Hepatic stellate cell (primary cell): ENCODE data around the gene DGKD.

Experiments
- DNase-seq: peaks from one replicate; pipeline ENCODE4 v3.0.0; 2011; ENCODE audit warnings: low spot score

Gene DGKD

DNA sequence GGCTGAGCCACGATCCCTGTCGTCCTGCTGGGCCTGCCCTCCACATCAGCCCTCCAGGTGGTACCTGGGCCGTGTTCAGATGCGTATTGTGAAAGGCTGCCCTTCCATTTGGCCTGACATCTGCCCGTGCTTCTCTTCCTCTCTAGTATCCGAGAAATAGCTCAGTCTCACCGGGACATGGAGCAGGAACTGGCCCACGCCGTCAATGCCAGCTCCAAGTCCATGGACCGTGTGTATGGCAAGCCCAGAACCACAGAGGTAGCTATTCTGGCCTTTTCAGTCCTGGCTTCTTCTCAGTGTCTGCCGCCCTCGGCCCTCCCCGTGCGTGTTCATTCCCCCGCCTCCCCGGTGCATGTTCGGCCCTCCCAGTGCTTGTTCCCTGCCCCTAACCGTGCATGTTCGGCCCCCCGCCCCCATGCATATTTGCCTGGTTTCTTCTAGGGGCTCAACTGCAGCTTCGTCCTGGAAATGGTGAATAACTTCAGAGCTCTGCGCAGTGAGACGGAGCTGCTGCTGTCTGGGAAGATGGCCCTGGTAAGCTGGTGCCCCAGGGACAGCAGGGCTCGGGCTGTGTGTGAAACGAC, 108.0 kb downstream of the DGKD start:
- no peak for DNase-seq

DNA sequence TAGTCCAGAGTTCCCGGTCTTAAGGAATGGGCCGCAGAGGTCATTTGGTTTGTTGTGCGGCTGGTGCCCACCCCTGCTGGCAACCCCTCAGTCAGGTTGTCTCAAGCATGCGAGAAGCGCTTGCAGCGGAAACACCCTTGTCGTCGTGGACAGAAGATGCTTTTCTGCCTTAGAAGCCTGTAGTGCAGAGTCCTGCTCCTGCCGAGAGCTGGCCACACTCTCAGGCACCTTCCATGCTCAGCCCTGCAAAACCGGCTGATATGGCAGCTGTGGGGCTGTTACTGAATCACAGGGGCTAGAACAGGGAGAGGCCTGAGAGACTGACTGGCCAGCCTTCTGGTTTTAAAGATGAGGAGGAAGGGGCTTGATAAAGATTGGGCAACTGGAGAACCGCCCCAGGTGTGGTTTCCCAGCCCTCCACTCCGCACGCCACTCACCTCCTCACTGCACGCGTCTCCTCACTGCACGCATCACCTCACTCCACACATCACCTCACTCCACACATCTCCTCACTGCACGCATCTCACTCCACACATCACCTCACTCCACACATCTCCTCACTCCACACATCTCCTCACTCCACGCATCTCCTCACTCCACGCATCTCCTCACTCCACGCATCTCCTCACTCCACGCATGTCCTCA, 108.7 kb downstream of the DGKD start:
- DNase-seq, result no peak

DNA sequence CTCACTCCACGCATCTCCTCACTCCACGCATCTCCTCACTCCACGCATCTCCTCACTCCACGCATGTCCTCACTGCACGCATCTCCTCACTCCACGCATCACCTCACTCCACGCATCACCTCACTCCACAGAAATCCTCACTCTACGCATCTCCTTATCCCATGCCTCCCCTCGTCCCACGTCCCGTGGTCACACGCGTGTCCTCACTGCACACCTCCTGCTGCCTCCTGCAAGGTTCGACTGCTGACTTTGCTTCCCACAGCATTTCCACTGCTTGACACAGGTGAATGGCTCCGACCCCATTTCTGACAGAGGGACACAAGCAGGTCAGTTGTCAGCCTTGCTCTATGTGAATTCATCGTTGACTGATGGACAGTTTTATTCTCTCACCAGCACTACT, 109.3 kb downstream of the DGKD start:
- no peak for DNase-seq

DNA sequence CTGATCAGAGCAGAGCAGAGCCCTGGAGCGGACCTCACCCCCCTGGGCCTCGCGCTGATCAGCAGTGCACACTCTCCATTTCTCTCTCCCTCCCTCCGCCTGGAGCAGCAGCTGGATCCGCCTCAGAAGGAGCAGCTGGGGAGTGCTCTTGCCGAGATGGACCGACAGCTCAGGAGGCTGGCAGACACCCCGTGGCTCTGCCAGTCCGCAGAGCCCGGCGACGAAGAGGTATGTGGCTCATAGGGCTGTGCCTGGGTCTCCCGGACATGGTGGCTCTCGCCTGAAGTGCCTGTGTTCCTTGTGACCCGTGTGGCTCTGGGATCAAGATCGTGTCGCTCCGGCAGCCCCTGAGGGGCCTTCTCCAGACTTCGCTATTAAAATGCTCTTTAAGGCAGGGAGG, 109.8 kb downstream of the DGKD start:
- DNase-seq, result no peak

DNA sequence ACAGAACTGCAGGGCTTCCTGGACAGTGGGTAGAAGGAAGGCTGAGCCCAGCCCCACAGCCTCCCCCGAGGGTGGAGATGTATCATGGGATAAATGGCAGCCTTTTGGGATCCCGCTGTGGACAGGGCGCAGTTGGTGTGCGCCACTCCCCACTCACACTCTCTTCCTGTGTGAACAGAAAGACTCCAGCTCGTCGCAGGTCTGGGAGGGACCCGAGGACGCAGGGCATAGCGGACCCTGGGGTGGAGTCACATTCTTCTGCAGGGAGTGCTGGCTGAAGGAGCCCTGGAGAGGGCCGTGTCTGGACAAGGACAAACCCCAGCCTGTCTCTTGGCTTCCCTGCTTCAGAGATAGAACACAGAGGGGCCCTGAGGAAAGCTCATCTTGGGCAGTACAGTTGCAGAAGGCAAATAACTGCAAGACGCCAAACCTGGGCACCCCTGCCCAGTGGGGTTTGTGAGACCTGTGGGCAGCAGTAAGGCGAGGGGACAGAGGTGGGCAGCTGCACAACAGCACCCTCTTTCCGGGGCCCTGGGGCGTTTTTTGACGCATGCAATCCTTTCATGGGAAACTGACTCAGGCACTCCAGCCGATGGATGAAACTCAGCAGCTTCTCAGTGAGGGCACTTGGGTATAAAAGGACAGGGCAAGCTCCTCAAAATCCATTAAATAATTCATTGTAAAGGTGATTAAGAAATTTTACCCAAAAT, 110.4 kb downstream of the DGKD start:
- no peak for DNase-seq

DNA sequence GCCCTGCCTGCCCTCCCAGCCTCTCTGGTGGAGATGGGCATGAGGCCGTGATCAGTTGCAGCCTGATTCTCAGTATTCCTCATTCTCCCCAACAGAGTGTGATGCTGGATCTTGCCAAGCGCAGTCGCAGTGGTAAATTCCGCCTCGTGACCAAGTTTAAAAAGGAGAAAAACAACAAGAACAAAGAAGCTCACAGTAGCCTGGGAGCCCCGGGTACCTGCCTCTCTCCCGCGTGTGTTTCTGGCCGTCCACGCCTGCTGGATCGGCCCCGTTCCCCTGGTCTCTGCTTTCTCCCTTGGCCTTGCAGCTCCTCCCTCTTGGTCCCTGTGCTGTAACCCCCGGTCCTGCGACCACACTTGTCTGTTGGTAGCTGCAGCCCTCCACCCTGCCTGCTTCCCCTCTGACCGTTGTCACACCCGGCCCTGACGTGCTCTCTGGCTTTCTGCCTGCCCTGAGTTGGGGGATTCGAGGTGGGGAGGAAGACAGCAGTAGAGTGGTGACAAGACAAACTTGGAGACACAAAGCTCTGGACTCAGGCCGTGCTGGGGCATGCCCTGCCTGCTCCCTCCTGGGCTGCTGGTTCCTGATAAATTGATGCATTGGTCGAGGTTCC, 112.8 kb downstream of the DGKD start:
- DNase-seq, result no peak

DNA sequence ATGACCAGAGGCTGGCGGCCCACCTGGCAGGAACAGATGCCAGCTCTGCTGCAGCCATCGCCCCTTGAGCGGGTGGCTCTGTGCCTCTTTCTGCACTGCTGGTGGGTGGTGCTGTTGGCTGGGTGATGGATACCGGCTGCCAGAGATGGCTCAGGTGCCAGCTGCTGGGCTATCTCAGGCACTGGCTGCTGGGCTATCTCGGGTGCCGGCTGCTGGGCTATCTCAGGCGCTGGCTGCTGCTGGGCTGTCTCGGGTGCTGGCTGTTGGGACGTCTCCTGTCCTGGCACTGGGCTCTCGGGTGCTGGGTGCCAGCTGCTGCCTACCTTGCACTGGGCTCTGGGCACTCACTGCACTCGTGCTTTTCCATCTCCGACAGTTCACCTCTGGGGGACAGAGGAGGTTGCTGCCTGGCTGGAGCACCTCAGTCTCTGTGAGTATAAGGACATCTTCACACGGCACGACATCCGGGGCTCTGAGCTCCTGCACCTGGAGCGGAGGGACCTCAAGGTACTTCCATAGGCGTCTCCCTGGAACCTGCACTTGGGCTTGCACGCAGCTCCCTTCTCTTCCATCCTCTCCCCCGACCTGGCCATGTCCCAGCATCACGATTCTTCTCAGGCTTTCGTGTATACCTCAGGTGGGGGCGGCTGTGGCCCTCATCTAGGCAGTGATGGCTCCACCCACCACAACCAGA, 113.9 kb downstream of the DGKD start:
- DNase-seq, result no peak

DNA sequence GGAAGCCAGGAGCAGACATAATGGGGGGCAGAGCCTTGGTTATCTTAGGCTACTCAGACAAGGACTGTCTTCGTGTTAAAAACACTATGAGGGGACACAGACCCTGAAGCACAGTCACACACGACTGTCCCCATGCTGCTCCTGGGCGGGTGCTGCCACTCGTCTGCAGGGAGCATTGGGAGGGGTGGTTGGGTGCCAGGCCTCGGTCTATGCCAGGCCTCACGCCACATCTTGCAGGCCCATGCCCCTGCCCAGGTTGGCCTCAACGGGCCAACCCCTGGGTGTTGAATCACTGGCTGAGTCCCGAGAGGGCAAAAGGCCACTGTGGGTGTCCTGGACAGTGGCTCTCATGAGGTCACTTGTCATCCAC, 114.4 kb downstream of the DGKD start:
- DNase-seq, result no peak

DNA sequence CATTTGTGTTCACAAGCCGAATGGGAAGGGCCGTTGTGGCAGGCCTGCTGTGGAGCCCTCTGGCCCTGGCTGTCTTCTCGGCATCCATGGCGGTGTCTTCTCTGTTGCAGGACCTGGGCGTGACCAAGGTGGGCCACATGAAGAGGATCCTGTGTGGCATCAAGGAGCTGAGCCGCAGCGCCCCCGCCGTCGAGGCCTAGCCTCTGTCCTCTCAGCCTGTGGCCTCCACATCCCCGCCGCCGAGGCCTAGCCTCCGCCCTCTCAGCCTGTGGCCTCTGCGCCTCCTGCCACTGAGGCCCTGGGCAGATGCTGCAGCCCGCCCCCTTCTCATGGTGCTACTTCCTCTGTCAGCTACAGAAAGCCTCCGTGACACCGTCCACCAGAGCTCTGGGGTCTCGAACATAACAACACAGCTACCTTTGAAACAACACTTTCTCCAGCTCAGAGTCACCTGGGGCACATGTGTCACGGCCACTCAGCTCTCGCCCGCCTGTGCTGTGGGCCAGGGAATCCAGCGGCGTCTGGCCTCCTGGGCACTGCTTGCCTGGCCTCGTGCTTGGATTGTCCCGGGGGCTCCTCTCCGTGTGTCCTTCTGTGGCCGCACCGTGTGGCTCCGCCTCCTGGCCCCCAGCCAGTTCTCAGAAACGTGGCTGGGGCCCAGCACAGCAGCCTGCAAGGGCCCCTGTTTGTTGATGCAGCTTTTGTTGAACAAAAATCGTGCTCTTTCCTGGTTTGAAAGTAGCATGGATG, 115.1 kb downstream of the DGKD start:
- DNase-seq, result no peak

DNA sequence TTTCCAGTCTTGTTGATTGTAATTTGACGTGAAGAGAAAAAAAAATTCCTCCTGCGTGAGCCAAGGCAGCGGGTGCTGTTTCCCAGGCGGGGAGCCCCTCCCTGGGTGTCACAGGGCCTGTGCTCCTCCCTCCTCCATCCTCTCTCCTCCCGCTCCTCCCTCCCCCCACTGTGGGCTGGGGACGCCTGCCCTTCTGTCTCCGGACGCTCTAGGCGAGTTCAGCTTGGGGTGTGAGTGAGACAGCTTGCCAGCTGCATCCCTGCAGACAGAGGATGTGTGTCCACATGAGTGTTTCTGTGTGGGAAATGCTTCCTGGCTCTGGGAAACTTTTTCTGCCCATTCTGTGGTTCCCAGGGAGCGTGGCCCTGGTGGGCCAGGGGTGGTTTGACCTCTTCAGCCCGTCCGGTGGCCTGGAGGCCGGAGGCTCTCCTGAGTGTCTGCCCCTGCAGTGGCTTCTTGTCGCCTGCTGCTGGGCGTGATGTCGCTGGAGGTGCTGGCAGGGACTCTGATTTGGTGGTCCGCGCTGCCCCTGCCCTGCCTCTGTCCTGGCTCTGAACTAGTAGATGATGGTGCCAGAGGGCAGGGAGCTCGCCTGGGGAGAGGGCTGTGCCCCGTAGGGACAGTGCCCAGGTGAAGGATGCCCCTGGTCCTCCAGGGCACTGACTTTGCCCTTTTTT, 115.9 kb downstream of the DGKD start:
- no peak for DNase-seq

DNA sequence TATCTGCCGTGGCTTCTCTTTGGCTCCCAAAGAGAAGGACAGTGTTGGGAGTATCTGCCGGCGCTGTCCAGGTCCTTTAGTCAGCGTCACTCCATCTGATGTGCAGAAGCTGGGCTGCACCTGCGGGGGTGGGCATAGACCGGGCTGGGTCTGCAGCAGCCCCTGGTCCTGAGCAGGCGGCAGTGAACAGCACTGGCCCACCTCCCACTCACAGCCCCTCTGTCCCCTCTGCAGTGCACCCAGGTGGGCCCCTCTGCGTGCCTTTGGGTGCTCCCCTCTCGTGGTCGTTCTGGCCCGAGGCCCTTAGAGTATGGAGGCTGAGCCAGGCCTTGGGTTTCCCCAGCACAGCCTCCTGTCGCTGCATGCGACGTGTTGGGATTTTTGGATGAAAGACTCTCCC, 116.5 kb downstream of the DGKD start:
- no peak for DNase-seq

DNA sequence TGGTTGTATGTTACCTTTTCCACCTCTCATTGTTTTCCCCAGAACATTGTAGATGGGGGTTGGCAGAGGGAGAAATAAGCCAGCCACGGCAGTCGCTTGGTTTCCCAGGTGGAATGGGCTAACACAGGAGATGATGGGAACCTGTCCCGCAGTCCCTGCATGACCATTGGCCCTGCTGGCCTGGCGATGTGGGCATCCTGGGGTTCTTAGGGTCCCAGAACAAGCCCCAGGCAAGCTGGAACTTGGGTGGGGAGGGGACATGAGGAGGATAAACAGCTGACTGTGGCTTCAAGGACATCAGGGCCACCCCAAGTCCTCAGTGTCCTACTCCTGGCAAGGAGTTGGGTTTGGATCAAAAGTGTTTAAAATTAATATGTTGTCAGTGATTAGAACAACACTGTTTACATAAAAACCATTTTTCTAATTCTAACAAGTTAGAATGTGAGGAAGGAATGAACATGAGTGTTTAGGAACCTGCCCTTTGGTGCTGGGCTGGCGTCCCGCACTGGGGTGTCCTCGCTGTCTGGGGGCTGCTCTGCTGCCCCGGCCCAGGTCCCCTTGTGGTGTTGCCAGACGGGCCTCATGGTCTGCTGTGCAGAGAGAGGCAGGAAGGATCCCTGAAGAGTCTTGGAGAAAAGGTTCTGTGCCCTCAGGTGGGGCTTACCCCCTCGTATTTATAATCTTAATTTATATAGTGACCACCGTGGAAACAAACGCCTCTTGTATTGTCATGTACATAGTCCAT, 117.2 kb downstream of the DGKD start:
- no peak for DNase-seq

DNA sequence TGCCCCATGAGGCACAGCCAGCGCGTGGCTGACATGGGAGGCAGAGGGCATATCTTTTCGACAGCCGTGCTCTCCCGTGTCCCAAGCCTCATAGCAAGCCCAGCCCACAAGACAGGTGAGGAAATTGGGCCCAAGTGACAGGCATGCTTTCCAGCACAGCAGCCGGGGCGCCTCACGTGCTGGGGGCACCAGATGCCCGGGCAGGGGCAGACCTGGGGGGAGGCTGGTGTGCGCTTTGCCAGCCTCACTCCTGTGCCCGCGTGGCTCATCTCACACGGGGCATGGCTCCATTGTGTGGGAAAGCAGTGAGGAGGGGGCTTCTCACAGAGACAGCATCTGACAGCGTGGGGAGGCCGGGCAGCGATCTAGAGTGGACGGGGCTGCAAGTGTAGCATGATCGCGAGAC, 119.1 kb downstream of the DGKD start:
- DNase-seq, result no peak

DNA sequence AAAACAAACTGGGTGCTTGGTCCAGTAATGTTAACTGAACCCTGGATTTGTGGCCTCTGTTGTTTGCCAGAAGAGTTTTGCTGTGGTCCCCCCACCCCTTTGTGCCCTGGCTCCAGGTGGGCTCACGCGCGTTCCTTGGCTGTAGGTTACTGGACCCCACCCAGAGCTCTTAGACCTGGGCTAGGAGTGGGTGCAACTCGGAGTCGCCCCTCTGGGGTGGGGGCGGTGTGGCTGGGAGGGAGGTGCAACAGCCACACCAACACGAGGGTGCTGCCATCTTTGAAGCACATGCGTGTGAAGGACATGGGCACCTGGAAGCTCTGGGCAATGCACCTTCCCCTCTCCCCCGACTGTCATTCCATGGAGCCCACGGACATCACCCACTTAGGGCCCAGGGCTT, 119.6 kb downstream of the DGKD start:
- no peak for DNase-seq

DNA sequence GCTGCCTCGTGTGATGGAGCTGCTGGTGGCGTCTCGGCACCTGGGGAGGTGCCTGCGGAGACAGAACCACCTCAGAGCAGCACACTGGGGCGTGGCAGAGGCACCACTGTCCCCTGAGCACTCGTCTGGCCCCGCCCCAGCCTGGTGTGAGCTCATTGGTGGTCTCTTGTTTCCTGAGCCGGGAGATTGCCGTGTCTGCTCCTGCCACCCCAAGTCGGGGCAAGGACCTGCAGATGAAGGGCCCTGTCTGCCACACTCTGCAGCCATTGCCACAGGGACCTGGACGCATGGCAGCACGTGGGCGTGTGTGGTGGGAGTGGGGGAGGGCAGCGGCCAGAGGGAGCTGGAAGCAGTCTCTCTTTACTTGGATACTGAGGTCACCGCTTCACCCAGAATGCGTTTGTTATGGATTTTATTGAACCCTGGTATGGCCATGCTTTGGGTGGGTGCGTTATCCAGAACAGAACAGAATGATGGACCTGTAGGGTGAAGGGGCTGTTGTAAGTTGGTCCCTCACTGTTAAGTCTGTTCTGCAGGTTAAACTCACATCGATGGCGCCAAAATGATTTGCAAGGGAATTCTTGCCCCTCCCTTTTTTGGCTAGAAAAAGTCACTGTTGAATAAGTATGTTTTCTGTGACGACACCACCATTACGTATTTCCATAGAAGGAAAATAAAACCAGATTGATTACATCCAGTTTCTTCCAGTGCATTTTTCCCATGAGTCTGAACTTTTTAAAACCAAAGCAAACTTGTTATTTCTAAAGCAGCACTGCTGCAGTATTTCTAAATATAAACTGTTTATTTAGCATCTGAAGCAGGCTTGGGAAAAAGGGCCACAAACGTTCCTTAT, 120.2 kb downstream of the DGKD start:
- no peak for DNase-seq

DNA sequence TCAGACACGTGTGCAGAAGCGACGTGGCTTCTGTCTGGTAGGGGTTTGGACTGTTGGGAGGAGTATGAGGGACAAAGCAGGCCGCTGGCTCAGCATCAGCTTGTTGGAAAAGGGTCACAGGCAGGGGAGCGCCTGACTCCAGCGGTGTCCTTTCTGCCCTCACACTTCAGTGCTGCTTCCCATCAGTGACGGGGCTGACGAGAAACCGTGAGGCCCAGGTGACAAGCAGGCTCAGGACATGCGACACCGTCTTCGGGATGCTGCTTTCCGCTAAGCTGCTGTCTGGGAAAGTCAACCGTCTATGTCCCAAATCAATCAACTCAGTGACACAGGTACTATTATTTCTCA, 121.7 kb downstream of the DGKD start:
- no peak for DNase-seq

DNA sequence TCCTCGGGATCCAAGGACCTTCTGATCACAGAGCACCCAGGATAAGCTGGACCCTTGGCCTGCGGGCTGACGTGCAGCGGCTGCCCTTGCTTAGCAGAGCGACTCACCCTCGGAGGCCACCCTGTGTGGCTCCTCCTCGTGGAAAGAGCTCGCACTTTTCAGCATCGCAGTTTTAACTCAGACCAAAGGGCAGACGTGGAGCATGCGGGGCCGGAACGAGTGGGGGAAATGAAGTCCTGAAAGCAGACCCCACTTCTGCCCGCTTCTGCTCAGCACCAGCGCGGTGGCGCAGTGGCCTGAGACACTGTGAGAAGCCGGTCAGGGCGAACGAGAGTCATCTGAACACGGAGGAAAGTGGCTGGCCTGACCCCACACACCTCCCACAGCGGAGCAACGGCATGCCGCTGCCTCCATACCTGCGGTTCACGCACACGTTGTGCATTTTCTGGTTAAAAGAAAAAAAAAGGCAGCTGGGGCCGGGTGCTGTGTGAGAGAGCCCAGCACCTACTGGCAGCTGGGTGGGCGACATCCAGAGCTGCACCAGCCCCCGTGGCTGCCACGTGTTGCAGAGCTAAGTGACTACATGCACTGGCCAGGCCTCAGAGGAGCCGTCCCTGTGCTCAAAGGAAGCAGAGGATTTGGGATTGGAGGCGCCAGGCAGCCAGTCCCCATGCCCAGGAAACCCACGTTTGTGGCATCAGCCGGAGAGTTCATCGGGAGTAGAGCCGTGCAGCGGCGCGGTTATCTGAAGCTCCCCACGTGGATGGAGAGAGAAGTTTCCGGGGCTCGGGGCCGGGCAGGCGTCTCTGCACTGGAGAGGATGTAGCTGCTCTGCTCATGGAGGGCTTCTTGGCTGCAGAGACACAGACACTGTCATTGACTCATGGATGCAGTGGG, 122.6 kb downstream of the DGKD start:
- DNase-seq, result no peak

DNA sequence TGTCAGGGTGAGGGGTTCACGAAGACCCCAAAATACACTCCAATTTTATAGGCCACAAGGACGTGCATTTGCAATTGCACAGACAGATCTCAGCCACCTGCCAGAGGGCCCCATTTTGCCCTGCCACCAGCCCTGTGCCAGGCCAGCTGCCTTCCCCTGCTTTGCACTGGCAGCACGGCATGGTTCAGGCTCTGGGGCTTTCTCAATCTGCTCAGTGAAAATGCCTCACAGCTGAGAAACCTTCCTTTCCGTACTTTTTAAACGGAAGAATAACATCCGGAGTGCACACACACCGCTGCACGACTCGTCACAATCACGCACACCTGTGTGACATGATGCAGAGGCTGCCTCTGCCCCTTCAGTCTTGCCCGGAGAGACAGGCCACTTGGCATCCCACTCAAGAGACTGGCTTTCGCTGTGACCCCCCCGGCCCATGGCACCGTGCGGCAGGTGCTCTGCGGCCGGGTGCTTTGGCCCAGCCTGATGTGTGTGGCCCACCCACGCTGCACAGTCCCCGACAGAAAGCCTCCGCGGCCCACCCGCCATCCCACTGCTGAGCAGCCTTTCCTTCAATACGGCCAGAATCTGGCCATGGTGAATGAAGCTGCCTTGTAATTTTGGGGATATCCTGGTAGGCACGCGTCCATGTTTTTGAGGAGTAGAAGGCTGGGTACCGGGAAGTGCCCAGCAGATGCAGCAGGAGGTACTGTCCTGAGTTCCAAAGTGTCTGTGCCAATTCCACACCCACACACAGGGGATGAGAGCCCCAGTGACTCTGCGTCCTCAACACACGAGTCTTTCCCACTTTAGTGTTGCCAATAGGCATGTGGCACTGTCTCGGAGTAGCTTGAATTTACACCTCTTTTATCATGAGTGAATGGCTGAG, 123.5 kb downstream of the DGKD start:
- no peak for DNase-seq
